NT2/D1 (cell line): ENCODE measurements around the gene OPA3.
A peak's percentile ranks its signal among the peaks of the same experiment; 100 is the strongest.

Experiments
- DNase-seq: peaks from one replicate; pipeline ENCODE4 v3.0.0-alpha.2; 2011; ENCODE audit warnings: low read depth, low spot score
- H3K27me3 ChIP-seq: 2 replicates; pipeline ENCODE4 v1.6.0; 2011; ENCODE audit warnings: mild to moderate bottlenecking; ENCODE audit not compliant: insufficient read length, insufficient read depth
- H3K36me3 ChIP-seq: 2 replicates; pipeline ENCODE4 v1.6.1; 2011; ENCODE audit warnings: mild to moderate bottlenecking, low read length, mixed read lengths; ENCODE audit not compliant: insufficient read depth, insufficient read length
- H3K4me1 ChIP-seq: 2 replicates; pipeline ENCODE4 v1.5.1; 2011; ENCODE audit not compliant: insufficient read depth, insufficient read length
- H3K4me3 ChIP-seq: 2 replicates; pipeline ENCODE4 v1.5.1; 2011; ENCODE audit warnings: low read depth; ENCODE audit not compliant: insufficient read length
- H3K9ac ChIP-seq: 2 replicates; pipeline ENCODE4 v1.6.0; 2011; ENCODE audit warnings: low read depth; ENCODE audit not compliant: insufficient read length
- H3K9me3 ChIP-seq: 2 replicates; pipeline ENCODE4 v1.5.1; 2011; ENCODE audit warnings: mild to moderate bottlenecking, low read length; ENCODE audit not compliant: insufficient read depth
- SUZ12 ChIP-seq: IDR thresholded peaks from 2 replicates; pipeline ENCODE4 v1.6.1; 2011; ENCODE audit not compliant: insufficient read length, insufficient read depth; ENCODE audit errors: extremely low read depth
- YY1 ChIP-seq: IDR thresholded peaks from 2 replicates; pipeline ENCODE4 v1.6.1; 2011; ENCODE audit not compliant: insufficient read length, insufficient read depth
- ZNF274 ChIP-seq: IDR thresholded peaks from 2 replicates; pipeline ENCODE4 v1.6.1; 2011; ENCODE audit warnings: mild to moderate bottlenecking, low read depth, low read length

The OPA3 gene

DNA sequence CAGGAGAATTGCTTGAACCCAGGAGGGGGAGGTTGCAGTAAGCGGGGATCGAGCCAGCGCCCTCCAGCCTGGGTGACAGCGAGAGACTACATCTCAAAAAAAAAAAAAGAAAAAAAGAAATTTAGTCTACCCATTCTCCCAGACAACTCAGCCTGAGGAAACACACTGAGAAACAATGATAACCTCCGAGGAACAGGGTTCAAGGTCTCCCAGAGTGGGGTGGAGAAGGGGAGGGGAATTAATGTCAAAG, 78.7 kb downstream of the OPA3 start:
- no peak for DNase-seq
- Histone ChIP-seq H3K27me3 (no peaks in the 10 kb centered on the region), H3K9ac (peak overlapping the region; percentile 54), H3K4me1 (peaks cover 5% of the 10 kb centered on the region), H3K36me3 (peaks cover 7% of the 10 kb centered on the region), H3K9me3 (no peaks in the 10 kb centered on the region), H3K4me3 (peak overlapping the region; percentile 9)
- TF ChIP-seq YY1 = no peak
- TF ChIP-seq SUZ12 = no peak
- no peak for TF ChIP-seq ZNF274

DNA sequence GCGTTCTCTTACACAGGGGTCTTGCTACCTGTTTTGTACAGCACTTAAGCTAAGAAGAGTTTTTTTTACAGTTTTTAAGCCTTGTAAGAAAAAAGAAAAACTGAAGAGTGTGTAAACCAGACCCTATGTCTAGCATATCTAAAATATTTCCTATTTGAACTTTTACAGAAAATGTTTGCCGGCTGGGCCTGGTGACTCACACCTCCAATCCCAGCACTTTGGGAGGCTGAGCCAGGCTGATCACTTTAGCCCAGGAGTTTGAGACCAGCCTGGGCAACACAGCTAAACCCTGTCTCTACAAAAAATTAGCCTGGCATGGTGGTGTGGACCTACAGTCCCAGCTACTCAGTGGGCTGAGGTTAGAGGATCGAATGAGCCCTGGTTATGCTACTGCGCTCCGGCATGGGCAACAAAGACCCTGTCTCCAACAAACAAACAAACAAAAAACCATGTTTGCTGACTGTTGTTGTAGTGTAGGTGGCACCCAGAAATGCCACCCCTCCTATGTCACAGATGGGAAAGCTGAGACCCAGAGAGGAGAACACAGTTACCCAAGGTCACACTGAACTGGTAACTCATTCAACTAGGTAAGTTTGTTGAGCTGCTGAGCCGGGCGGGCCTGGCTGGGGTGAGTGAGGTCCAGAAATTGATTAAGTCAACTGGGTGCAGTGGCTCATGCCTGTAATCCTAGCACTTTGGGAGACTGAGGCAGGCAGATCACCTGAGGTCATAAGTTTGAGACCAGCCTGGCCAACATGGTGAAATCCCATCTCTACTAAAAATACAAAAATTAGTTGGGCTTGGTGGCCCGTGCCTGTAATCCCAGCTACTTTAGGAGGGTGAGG, 79.2 kb downstream of the OPA3 start:
- no peak for TF ChIP-seq SUZ12
- TF ChIP-seq ZNF274 = no peak
- no peak for TF ChIP-seq YY1
- peak overlapping the region; percentile 50 for H3K9ac ChIP-seq
- H3K27me3 ChIP-seq = no peaks in the 10 kb centered on the region
- DNase-seq = no peak
- peaks cover 6% of the 10 kb centered on the region for H3K4me1 ChIP-seq
- H3K4me3 ChIP-seq = no peak overlapping the region
- peaks cover 4% of the 10 kb centered on the region for H3K36me3 ChIP-seq
- H3K9me3 ChIP-seq = no peaks in the 10 kb centered on the region

DNA sequence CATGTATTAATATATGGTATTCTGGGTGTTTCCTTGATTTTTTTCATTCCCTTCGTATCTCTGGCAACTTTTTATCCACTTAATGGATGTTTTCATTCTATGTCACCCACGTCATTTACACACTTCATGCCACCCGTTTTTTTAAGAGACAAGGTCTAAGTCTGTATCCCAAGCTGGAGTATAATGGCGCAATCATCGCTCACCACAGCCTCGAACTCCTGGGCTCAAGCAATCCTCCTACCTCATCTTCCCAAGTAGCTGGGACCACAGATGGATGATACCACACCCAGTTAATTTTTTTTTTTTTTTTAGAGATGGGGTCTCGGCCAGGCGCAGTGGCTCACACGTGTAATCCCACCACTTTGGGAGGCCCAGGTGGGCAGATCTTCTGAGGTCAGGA, 80.7 kb downstream of the OPA3 start:
- H3K9ac ChIP-seq = no peak overlapping the region
- peaks cover 7% of the 10 kb centered on the region for H3K4me1 ChIP-seq
- H3K27me3 ChIP-seq = no peaks in the 10 kb centered on the region
- no peak for DNase-seq
- no peak for TF ChIP-seq SUZ12
- no peak for TF ChIP-seq YY1
- TF ChIP-seq ZNF274 = no peak
- H3K36me3 ChIP-seq = no peaks in the 10 kb centered on the region
- H3K4me3 ChIP-seq = no peak overlapping the region
- no peaks in the 10 kb centered on the region for H3K9me3 ChIP-seq

DNA sequence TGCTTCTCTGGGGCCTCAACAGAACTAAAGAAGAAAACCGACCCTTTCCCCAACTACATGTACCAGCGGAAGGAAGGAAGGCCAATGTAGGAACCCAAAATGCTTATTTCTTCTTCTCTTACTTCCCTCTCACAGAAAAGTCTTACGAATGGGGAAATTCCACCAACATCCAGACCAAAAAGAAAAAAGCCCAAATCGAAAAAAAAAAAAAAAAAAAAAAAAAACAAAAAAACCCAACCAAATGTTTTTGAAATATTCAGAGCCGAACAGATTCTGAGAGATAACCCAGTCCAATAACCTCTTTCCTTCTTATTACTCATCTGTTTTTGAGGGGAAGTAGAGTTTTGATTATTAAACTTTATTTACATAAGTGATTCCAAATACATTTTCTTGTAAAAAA, 82.5 kb downstream of the OPA3 start:
- Histone ChIP-seq H3K9me3 (no peaks in the 10 kb centered on the region), H3K27me3 (no peaks in the 10 kb centered on the region), H3K4me3 (no peak overlapping the region), H3K36me3 (no peaks in the 10 kb centered on the region), H3K4me1 (peaks cover 7% of the 10 kb centered on the region), H3K9ac (no peak overlapping the region)
- TF ChIP-seq SUZ12 (no peak), ZNF274 (no peak)
- DNase-seq = no peak

DNA sequence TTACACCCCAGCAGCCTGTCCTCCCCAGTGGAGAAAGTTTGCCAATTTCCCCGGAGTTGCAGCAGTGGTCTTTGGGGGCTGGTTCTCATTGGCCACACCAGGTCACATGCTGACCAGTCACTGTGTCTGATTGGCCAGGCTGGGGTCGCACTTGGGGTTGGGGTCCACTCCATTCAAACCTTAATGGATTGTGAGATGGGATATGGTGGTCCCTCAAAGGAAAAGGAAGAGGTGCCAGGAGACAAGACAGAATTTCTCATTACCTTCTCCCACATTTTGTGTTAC, 82.9 kb downstream of the OPA3 start:
- no peak overlapping the region for H3K9ac ChIP-seq
- DNase-seq = no peak
- TF ChIP-seq SUZ12 (no peak), YY1 (no peak), ZNF274 (no peak)
- H3K9me3 ChIP-seq = no peaks in the 10 kb centered on the region
- no peak overlapping the region for H3K4me3 ChIP-seq
- no peaks in the 10 kb centered on the region for H3K27me3 ChIP-seq
- no peaks in the 10 kb centered on the region for H3K36me3 ChIP-seq
- peaks cover 7% of the 10 kb centered on the region for H3K4me1 ChIP-seq

DNA sequence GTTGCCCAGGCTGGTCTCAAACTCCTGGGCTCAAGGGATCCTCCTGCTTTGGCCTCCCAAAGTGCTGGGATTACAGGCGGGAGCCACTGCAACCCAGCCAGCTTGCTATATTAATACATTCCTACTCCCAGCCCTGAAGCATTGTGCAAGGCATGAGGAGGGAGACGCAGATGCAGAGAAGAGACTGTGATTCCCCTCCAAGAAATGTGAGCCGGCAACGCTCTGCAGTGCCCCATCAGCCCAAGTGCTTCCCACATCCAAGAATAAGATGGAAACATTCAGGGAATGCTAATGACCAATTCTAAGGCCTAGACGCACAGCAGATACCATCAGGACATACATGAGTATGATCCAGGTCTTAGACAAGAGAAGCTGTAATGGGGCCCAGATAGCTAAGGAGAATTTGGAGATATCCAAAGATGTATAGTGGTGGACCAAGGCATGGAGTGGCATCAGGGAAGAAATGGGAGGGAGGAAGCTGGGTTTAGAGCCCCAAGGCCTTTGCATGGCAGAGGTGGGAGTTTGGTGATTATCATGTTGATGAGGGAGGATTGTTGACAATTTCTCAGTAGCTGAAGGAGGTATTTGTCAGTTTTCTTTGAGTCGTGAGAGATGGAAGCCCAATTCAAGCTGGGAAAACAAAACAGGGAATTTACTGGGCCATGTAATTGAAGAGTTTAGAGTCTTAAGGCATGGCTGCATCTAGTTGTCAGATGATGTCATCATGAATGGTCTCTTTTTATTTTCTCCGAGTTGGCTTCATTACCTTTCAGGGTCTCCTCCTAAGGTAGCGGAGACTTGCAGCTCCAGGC, 83.5 kb downstream of the OPA3 start:
- DNase-seq = no peak
- Histone ChIP-seq H3K27me3 (no peaks in the 10 kb centered on the region), H3K4me3 (no peak overlapping the region), H3K9me3 (no peaks in the 10 kb centered on the region), H3K36me3 (no peaks in the 10 kb centered on the region), H3K9ac (no peak overlapping the region), H3K4me1 (peaks cover 7% of the 10 kb centered on the region)
- TF ChIP-seq SUZ12 (no peak), ZNF274 (no peak), YY1 (no peak)

DNA sequence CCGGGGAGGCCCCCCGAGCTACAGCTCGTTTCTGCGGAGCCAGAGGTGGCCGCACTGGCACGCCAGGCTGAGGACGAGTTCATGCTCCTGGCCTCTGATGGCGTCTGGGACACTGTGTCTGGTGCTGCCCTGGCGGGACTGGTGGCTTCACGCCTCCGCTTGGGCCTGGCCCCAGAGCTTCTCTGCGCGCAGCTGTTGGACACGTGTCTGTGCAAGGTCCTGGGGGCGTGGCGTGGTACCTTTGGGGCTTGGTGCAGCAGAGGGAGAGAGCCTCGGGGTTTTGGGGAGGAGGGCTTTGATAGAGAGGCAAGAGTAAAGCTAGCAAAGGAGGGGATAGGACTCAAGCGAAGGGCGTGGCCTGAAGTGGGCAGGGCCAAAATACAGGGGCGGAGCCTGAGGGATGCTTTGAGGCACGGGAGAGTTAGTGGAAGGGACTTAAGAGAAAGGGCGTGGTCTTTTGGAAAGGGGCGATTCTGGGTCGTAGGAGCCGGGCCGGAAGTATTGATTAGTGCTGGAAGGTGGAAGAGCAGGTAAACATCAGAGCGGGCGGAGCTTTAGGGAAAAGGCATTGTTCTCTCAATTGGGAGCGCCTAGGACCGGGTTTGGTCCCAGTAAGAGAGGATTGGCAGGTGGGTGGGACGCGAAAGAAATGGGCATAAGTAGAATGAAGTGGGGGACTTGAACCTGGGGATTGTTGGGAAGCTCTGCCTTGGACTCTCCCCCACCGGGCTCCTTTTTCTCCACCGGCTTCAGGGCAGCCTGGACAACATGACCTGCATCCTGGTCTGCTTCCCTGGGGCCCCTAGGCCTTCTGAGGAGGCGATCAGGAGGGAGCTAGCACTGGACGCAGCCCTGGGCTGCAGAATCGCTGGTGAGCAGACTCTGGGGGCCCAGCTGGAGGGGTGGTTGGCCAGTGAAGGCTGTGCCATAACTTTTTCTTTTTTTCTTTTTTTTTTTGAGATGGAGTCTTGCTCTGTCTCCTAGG, 85.1 kb downstream of the OPA3 start:
- no peak for TF ChIP-seq YY1
- TF ChIP-seq SUZ12 = no peak
- TF ChIP-seq ZNF274 = no peak
- Histone ChIP-seq H3K4me3 (peak overlapping the region; percentile 54), H3K4me1 (peaks cover 4% of the 10 kb centered on the region), H3K9ac (peak overlapping the region; percentile 83), H3K9me3 (no peaks in the 10 kb centered on the region), H3K27me3 (no peaks in the 10 kb centered on the region), H3K36me3 (peaks cover 4% of the 10 kb centered on the region)
- DNase-seq = peak; percentile 81
